KMS-11 (cell line): ENCODE measurements around the gene CISTR.
A peak's percentile ranks its signal among the peaks of the same experiment; 100 is the strongest.

ENCODE experiments used
- H2AFZ ChIP-seq: fragments of 200-600 bp; sonication (generic); 2 replicates; pipeline ENCODE4 v1.6.1; 2016; ENCODE audit warnings: antibody characterized with exemption, mixed run types, low read depth
- H3K27ac ChIP-seq: fragments of 200-600 bp; sonication (generic); 2 replicates; pipeline ENCODE4 v1.6.1; 2016; ENCODE audit warnings: mild to moderate bottlenecking, mixed run types
- H3K27me3 ChIP-seq: fragments of 200-600 bp; sonication (generic); 2 replicates; pipeline ENCODE4 v1.6.1; 2017; ENCODE audit warnings: mild to moderate bottlenecking, low read depth, mixed run types, moderate library complexity; ENCODE audit not compliant: insufficient read depth
- H3K36me3 ChIP-seq: fragments of 200-600 bp; sonication (generic); 2 replicates; pipeline ENCODE4 v1.6.1; 2017; ENCODE audit warnings: mild to moderate bottlenecking, mixed run types; ENCODE audit not compliant: insufficient read depth
- H3K4me1 ChIP-seq: fragments of 200-600 bp; sonication (generic); 2 replicates; pipeline ENCODE4 v1.6.1; 2016; ENCODE audit warnings: mild to moderate bottlenecking, low read depth, mixed run types; ENCODE audit not compliant: poor library complexity, severe bottlenecking
- H3K4me2 ChIP-seq: fragments of 200-600 bp; sonication (generic); 2 replicates; pipeline ENCODE4 v1.7.0; 2016; ENCODE audit warnings: mild to moderate bottlenecking, mixed run types
- H3K4me3 ChIP-seq: fragments of 200-600 bp; sonication (generic); IDR thresholded peaks from 2 replicates; pipeline ENCODE4 v1.6.1; 2017; ENCODE audit warnings: low read depth, low read length, mixed read lengths; ENCODE audit not compliant: insufficient read depth
- H3K79me2 ChIP-seq: fragments of 200-600 bp; sonication (generic); 2 replicates; pipeline ENCODE4 v1.6.1; 2016; ENCODE audit warnings: low read depth, mixed run types; ENCODE audit not compliant: insufficient read depth
- H3K9ac ChIP-seq: fragments of 200-600 bp; sonication (generic); 2 replicates; pipeline ENCODE4 v1.6.1; 2016; ENCODE audit warnings: mild to moderate bottlenecking, mixed run types
- H4K20me1 ChIP-seq: fragments of 200-600 bp; sonication (generic); 2 replicates; pipeline ENCODE4 v1.6.1; 2016; ENCODE audit warnings: mild to moderate bottlenecking, mixed run types; ENCODE audit not compliant: insufficient read depth
- TF ChIP-seq, protein P1 (sequence below): fragments of 200-600 bp; sonication (generic); conservative IDR thresholded peaks from 2 replicates; pipeline ENCODE4 v1.6.1; 2017; ENCODE audit warnings: low read depth, mild to moderate bottlenecking, antibody characterized with exemption, low read length, moderate library complexity, mixed read lengths

The CISTR gene

GRCh38 chr12:53740130-53740491 is 11.7 kb downstream of the CISTR start:
- Histone ChIP-seq H3K4me1 (peaks cover 7% of the 10 kb centered on the region), H2AFZ (no peak overlapping the region), H3K27me3 (peaks cover 38% of the 10 kb centered on the region), H3K36me3 (no peaks in the 10 kb centered on the region), H3K9ac (no peak overlapping the region), H3K79me2 (no peaks in the 10 kb centered on the region), H3K4me2 (no peak overlapping the region), H3K4me3 (no peak overlapping the region), H3K27ac (no peak overlapping the region), H4K20me1 (no peaks in the 10 kb centered on the region)
- TF ChIP-seq, protein P1, sequence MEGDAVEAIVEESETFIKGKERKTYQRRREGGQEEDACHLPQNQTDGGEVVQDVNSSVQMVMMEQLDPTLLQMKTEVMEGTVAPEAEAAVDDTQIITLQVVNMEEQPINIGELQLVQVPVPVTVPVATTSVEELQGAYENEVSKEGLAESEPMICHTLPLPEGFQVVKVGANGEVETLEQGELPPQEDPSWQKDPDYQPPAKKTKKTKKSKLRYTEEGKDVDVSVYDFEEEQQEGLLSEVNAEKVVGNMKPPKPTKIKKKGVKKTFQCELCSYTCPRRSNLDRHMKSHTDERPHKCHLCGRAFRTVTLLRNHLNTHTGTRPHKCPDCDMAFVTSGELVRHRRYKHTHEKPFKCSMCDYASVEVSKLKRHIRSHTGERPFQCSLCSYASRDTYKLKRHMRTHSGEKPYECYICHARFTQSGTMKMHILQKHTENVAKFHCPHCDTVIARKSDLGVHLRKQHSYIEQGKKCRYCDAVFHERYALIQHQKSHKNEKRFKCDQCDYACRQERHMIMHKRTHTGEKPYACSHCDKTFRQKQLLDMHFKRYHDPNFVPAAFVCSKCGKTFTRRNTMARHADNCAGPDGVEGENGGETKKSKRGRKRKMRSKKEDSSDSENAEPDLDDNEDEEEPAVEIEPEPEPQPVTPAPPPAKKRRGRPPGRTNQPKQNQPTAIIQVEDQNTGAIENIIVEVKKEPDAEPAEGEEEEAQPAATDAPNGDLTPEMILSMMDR, result no peak

GRCh38 chr12:53739214-53740129 is 12.3 kb downstream of the CISTR start:
- peak overlapping the region; percentile 2; the same call in 1 of the 2 replicates for H3K4me2 ChIP-seq

GRCh38 chr12:53738406-53739213 is 13.2 kb downstream of the CISTR start:
- Histone ChIP-seq H4K20me1 (no peaks in the 10 kb centered on the region), H3K27me3 (peaks cover 24% of the 10 kb centered on the region), H2AFZ (peak overlapping the region; percentile 30; the same call in 1 of the 2 replicates), H3K36me3 (no peaks in the 10 kb centered on the region), H3K4me2 (peak overlapping the region; percentile 18; the same call in 1 of the 2 replicates), H3K4me1 (peaks cover 7% of the 10 kb centered on the region), H3K9ac (no peak overlapping the region), H3K79me2 (no peaks in the 10 kb centered on the region), H3K4me3 (no peak overlapping the region), H3K27ac (no peak overlapping the region)
- TF ChIP-seq, protein P1, result no peak

More at GRCh38 chr12:53739214-53740129, 12.3 kb downstream of the CISTR start:
- no peaks in the 10 kb centered on the region for H4K20me1 ChIP-seq
- no peak overlapping the region for H3K9ac ChIP-seq
- TF ChIP-seq, protein P1, result no peak
- H3K4me3 ChIP-seq, result no peak overlapping the region
- H3K4me1 ChIP-seq, result peaks cover 7% of the 10 kb centered on the region
- H3K79me2 ChIP-seq, result no peaks in the 10 kb centered on the region
- no peaks in the 10 kb centered on the region for H3K36me3 ChIP-seq
- H2AFZ ChIP-seq, result peak overlapping the region; percentile 30; the same call in 1 of the 2 replicates
- H3K27me3 ChIP-seq, result peaks cover 32% of the 10 kb centered on the region
- no peak overlapping the region for H3K27ac ChIP-seq

GRCh38 chr12:53737951-53738405 is 13.8 kb downstream of the CISTR start:
- Histone ChIP-seq H3K79me2 (no peaks in the 10 kb centered on the region), H3K4me3 (no peak overlapping the region), H3K27me3 (peaks cover 24% of the 10 kb centered on the region), H4K20me1 (no peaks in the 10 kb centered on the region), H2AFZ (no peak overlapping the region; the same call in 1 of the 2 replicates), H3K36me3 (no peaks in the 10 kb centered on the region), H3K4me2 (no peak overlapping the region), H3K27ac (no peak overlapping the region), H3K4me1 (peaks cover 5% of the 10 kb centered on the region), H3K9ac (no peak overlapping the region)
- TF ChIP-seq, protein P1, result no peak
